Neuronal stem cell (in vitro differentiated cells): Measurements from ENCODE around the gene TTPAL.
A peak's percentile ranks its signal among the peaks of the same experiment; 100 is the strongest.

ENCODE experiments used
- DNase-seq: peaks from one replicate; pipeline ENCODE4 v3.0.0-alpha.2; 2013; ENCODE audit warnings: low spot score
- H2AFZ ChIP-seq: one replicate; pipeline ENCODE4 v1.6.1; 2013; ENCODE audit warnings: mild to moderate bottlenecking, low read length, inconsistent platforms
- H2AK5ac ChIP-seq: 2 replicates; pipeline ENCODE4 v1.6.1; 2013; ENCODE audit warnings: low read depth, mild to moderate bottlenecking, inconsistent platforms, low read length, moderate library complexity, mixed read lengths
- H2BK120ac ChIP-seq: 2 replicates; pipeline ENCODE4 v1.6.1; 2013; ENCODE audit warnings: low read depth, mild to moderate bottlenecking, inconsistent platforms, low read length, moderate library complexity, mixed read lengths
- H2BK12ac ChIP-seq: one replicate; pipeline ENCODE4 v1.6.1; 2013; ENCODE audit warnings: low read length, inconsistent platforms
- H2BK15ac ChIP-seq: 2 replicates; pipeline ENCODE4 v1.6.1; 2013; ENCODE audit warnings: mild to moderate bottlenecking, low read length, inconsistent platforms, mixed read lengths
- H2BK5ac ChIP-seq: one replicate; pipeline ENCODE4 v1.6.1; 2013; ENCODE audit warnings: inconsistent platforms, mild to moderate bottlenecking, low read length, moderate library complexity
- H3K14ac ChIP-seq: one replicate; pipeline ENCODE4 v1.6.1; 2013; ENCODE audit warnings: low read length, inconsistent platforms
- H3K18ac ChIP-seq: 2 replicates; pipeline ENCODE4 v1.6.1; 2013; ENCODE audit warnings: low read length, inconsistent platforms
- H3K23ac ChIP-seq: 2 replicates; pipeline ENCODE4 v1.6.1; 2013; ENCODE audit warnings: low read depth, mild to moderate bottlenecking, mixed read lengths, low read length, inconsistent platforms; ENCODE audit not compliant: poor library complexity
- H3K27ac ChIP-seq: replicated peaks from 3 replicates; pipeline ENCODE4 v1.5.1; 2013; ENCODE audit warnings: low read length, inconsistent platforms
- H3K27me3 ChIP-seq, 3 experiments: 2 replicates each; pipeline ENCODE4 v1.6.1; 2013; ENCODE audit warnings: low read length in 3 of 3, mild to moderate bottlenecking in 2 of 3, inconsistent platforms in 1 of 3, low read depth in 1 of 3, mixed read lengths in 1 of 3, moderate library complexity in 1 of 3; ENCODE audit not compliant: control insufficient read depth in 3 of 3, insufficient read depth in 3 of 3
- H3K36me3 ChIP-seq, 2 donors: replicated peaks in 1 of 2; 2 replicates each; pipeline ENCODE4 v1.6.1; 2013; ENCODE audit warnings: low read length in 2 of 2; ENCODE audit not compliant: control insufficient read depth in 2 of 2, insufficient read depth in 2 of 2
- H3K4ac ChIP-seq: 2 replicates; pipeline ENCODE4 v1.6.1; 2013; ENCODE audit warnings: inconsistent platforms, mild to moderate bottlenecking, low read length, moderate library complexity
- H3K4me1 ChIP-seq, 2 donors: 1 replicate in 1 of 2; 2 replicates in 1 of 2; pipeline ENCODE4 v1.6.1; 2013; ENCODE audit warnings: low read length in 2 of 2, low read depth in 1 of 2; ENCODE audit not compliant: control insufficient read depth in 2 of 2, insufficient read depth in 1 of 2
- H3K4me2 ChIP-seq: one replicate; pipeline ENCODE4 v1.6.1; 2013; ENCODE audit warnings: mild to moderate bottlenecking, low read length, inconsistent platforms; ENCODE audit not compliant: insufficient read depth, poor library complexity, severe bottlenecking
- H3K4me3 ChIP-seq, 2 donors: 2 replicates each; pipeline ENCODE4 v1.5.1; 2013; ENCODE audit warnings: low read length in 2 of 2, mild to moderate bottlenecking in 2 of 2, inconsistent platforms in 1 of 2, moderate library complexity in 1 of 2
- H3K79me1 ChIP-seq: one replicate; pipeline ENCODE4 v1.6.1; 2013; ENCODE audit warnings: low read depth, mild to moderate bottlenecking, inconsistent platforms, low read length, moderate library complexity
- H3K9ac ChIP-seq: one replicate; pipeline ENCODE4 v1.6.1; 2013; ENCODE audit warnings: mild to moderate bottlenecking, low read depth, low read length, inconsistent platforms; ENCODE audit not compliant: poor library complexity
- H3K9me3 ChIP-seq, 2 donors: replicated peaks in 1 of 2; 2 replicates each; pipeline versions ENCODE3 to v1.6.1; 2013; ENCODE audit warnings: low read length in 2 of 2, mild to moderate bottlenecking in 2 of 2, inconsistent platforms in 1 of 2, low read depth in 1 of 2, mixed read lengths in 1 of 2, moderate library complexity in 1 of 2; ENCODE audit not compliant: control insufficient read depth in 2 of 2, insufficient read depth in 1 of 2
- H4K8ac ChIP-seq: one replicate; pipeline ENCODE4 v1.6.1; 2013; ENCODE audit warnings: low read depth, mild to moderate bottlenecking, inconsistent platforms, low read length, moderate library complexity
- H4K91ac ChIP-seq: one replicate; pipeline ENCODE4 v1.6.1; 2013; ENCODE audit warnings: low read length, low read depth, mild to moderate bottlenecking, inconsistent platforms; ENCODE audit not compliant: poor library complexity
- WGBS, 2 donors: extraction: QIAGEN DNeasy Blood & Tissue Kit; methylation state at CpG; one replicate each; pipeline ENCODE4 v1.1.7; 2013; ENCODE audit warnings: missing lambda C conversion rate in 2 of 2, mixed read lengths in 1 of 2; ENCODE audit not compliant: insufficient read length in 2 of 2, insufficient replicate concordance in 1 of 2; ENCODE audit errors: extremely low coverage in 2 of 2; 5-methylcytosine and 5-hydroxymethylcytosine counted together

Gene TTPAL

DNA sequence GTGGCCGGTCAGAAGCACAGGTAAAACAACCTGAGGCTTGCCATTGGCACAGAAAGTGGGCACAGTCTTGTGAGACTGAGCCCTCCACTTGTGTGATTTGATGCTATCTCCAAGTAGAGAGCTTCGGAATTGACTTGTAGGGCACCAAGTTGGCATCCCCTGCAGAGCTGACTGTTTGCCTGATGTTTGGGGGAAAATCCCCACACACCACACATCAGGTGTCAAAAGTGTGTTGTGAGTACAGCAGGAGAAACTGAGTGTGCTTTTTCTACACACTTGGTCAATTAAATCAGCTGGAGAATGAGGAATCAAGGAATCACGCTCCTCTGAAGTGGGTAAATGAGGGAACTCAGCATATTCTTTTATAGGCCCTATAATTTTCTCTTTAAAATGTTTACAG lies 45.2 kb downstream of the TTPAL start:
- Histone ChIP-seq H3K18ac (no peak overlapping the region), H3K9me3 (no peaks in the 10 kb centered on the region)
- no CpG with 5 or more reads among the region's 3 CpGs for WGBS, 2 donors

GRCh38 chr20:44521484-44522481 lies 46.1 kb downstream of the TTPAL start, which contains the start of gene SERINC3:
SERINC3 (minus strand) TSS chr20:44522070; CDS start chr20:44521951, 119 bp downstream.
- H2AK5ac ChIP-seq, result no peak within 1 kb of the TSS

More for the DNA sequence above, 45.2 kb downstream of the TTPAL start:
- Histone ChIP-seq H3K36me3 (peaks cover 0 to 2% of the 10 kb centered on the region in 2 donors), H3K79me1 (peaks cover 2% of the 10 kb centered on the region), H3K4me3 (peak overlapping the region; percentile 44 to 89), H3K27ac (no peak overlapping the region), H2AFZ (no peak overlapping the region), H2BK120ac (no peak overlapping the region), H3K4me1 (peaks cover 9 to 14% of the 10 kb centered on the region in 2 donors), H4K8ac (no peak overlapping the region), H2AK5ac (no peak overlapping the region), H3K14ac (no peak overlapping the region), H3K9ac (no peak overlapping the region), H3K4me2 (no peak overlapping the region), H3K23ac (no peak overlapping the region), H3K4ac (no peak overlapping the region), H2BK15ac (no peak overlapping the region), H2BK5ac (no peak overlapping the region), H2BK12ac (no peak overlapping the region), H4K91ac (no peak overlapping the region), H3K27me3 (no peaks in the 10 kb centered on the region)
- DNase-seq, result no peak

DNA sequence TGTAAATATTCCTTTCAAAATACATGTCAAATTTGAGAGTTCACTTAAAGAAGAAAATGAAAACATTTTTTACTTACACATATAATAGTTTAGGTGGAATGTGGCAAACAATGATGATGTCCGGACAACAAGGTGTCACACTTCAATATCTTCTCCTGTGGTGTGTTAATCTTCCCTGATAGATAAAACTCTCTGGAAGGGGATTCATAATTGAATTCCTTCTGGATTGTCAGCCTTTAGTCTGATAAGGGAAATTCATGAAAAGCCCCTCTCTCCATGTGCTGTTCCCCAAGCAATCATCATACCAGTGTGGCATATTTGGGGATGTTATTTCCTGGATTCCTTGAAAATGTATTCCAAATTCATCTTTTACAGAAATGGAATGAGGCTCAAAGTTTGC lies 47.2 kb downstream of the TTPAL start:
- no peak overlapping the region for H3K4me3 ChIP-seq
- no peak overlapping the region for H3K27ac ChIP-seq

More at GRCh38 chr20:44521484-44522481, 46.1 kb downstream of the TTPAL start, which contains the start of gene SERINC3:
- Histone ChIP-seq H3K4ac (no peak within 1 kb of the TSS), H2BK12ac (no peak within 1 kb of the TSS), H3K27ac (peak within 1 kb of the TSS; percentile 37), H4K91ac (no peak within 1 kb of the TSS), H3K4me2 (peak within 1 kb of the TSS; percentile 84), H3K79me1 (peaks cover 2% of the 10 kb centered on the region), H3K4me1 (peaks cover 7 to 14% of the 10 kb centered on the region in 2 donors), H2BK120ac (no peak within 1 kb of the TSS), H3K18ac (peak within 1 kb of the TSS; percentile 49), H3K23ac (peak within 1 kb of the TSS; percentile 40), H4K8ac (no peak within 1 kb of the TSS), H3K4me3 (peak within 1 kb of the TSS; percentile 89 to 98), H2BK5ac (no peak within 1 kb of the TSS), H2AFZ (peak within 1 kb of the TSS; percentile 93), H3K36me3 (peaks cover 0 to 2% of the 10 kb centered on the region in 2 donors), H2BK15ac (no peak within 1 kb of the TSS), H3K9ac (peak within 1 kb of the TSS; percentile 87), H3K27me3 (no peaks in the 10 kb centered on the region), H3K9me3 (no peaks in the 10 kb centered on the region), H3K14ac (peak within 1 kb of the TSS; percentile 56)
- peak; percentile 81 for DNase-seq
- WGBS, 2 donors, result no CpG with 5 or more reads among the region's 49 CpGs

DNA sequence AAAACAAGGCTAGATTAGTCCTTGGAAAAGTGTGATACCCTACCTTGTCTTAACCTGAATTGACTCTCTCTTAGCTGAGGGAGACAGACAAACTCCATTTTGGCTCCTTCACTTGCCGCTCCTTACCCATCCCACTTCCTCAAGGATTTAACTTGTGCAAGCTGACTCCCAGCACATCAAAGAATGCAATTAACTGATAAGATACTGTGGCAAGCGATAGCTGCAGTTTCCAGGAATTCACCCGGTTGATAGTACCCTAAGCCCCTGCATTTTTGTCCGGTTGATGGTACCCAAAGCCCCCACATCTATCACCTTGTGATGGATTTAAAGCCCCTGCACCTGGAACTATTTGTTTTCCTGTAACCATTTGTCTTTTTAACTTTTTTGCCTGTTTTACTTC lies 48.1 kb downstream of the TTPAL start:
- H3K36me3 ChIP-seq, result peaks cover 0 to 2% of the 10 kb centered on the region in 2 donors
- H3K23ac ChIP-seq, result no peak overlapping the region
- H4K91ac ChIP-seq, result no peak overlapping the region
- H3K9me3 ChIP-seq, result no peaks in the 10 kb centered on the region
- no peak overlapping the region for H3K18ac ChIP-seq
- H2BK15ac ChIP-seq, result no peak overlapping the region
- no peak overlapping the region for H4K8ac ChIP-seq
- H3K4me3 ChIP-seq, result no peak overlapping the region
- no CpG with 5 or more reads among the region's 4 CpGs for WGBS, 2 donors
- H2BK5ac ChIP-seq, result no peak overlapping the region
- peak overlapping the region; percentile 93 for H2AFZ ChIP-seq
- no peak overlapping the region for H3K27ac ChIP-seq
- peaks cover 7 to 14% of the 10 kb centered on the region in 2 donors for H3K4me1 ChIP-seq
- H2AK5ac ChIP-seq, result no peak overlapping the region
- no peak overlapping the region for H3K4ac ChIP-seq
- no peak overlapping the region for H3K9ac ChIP-seq
- DNase-seq, result no peak
- H3K14ac ChIP-seq, result no peak overlapping the region
- H3K4me2 ChIP-seq, result no peak overlapping the region
- H2BK12ac ChIP-seq, result no peak overlapping the region
- no peak overlapping the region for H2BK120ac ChIP-seq
- no peaks in the 10 kb centered on the region for H3K27me3 ChIP-seq
- peaks cover 2% of the 10 kb centered on the region for H3K79me1 ChIP-seq

More for the DNA sequence above, 47.2 kb downstream of the TTPAL start:
- Histone ChIP-seq H3K27me3 (no peaks in the 10 kb centered on the region), H2BK15ac (no peak overlapping the region), H3K18ac (no peak overlapping the region), H3K36me3 (peaks cover 0 to 2% of the 10 kb centered on the region in 2 donors), H2AK5ac (no peak overlapping the region), H2BK12ac (no peak overlapping the region), H3K4me1 (peaks cover 7 to 14% of the 10 kb centered on the region in 2 donors), H3K23ac (no peak overlapping the region), H4K8ac (no peak overlapping the region), H3K9ac (no peak overlapping the region), H3K4ac (no peak overlapping the region), H2BK120ac (no peak overlapping the region), H2AFZ (peak overlapping the region; percentile 93), H2BK5ac (no peak overlapping the region), H3K79me1 (peaks cover 2% of the 10 kb centered on the region), H3K4me2 (no peak overlapping the region), H3K9me3 (no peaks in the 10 kb centered on the region), H4K91ac (no peak overlapping the region), H3K14ac (no peak overlapping the region)
- no CpG with 5 or more reads among the region's 1 CpG for WGBS, 2 donors
- no peak for DNase-seq
